ENCODE measurements around the gene DNER.

DNA sequence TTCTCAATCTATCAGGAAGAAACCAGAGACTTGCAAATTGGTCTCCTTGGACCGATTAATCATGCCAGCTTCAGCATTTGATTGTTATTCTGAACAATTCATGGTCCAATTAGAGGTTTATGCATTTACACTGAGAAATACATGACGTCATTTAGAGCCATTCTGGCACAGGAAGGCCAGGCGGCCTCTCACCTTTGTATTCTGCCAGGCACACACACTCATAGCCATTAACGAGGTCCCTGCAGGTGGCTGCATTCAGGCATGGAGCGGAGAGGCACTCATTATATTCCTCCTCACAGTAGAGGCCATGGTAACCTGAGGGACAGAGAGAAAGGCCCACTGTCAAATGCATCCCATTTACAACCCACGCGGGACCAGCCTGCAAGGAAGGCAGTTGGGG lies 296.4 kb downstream of the DNER start:
- TF ChIP-seq, protein P1, sequence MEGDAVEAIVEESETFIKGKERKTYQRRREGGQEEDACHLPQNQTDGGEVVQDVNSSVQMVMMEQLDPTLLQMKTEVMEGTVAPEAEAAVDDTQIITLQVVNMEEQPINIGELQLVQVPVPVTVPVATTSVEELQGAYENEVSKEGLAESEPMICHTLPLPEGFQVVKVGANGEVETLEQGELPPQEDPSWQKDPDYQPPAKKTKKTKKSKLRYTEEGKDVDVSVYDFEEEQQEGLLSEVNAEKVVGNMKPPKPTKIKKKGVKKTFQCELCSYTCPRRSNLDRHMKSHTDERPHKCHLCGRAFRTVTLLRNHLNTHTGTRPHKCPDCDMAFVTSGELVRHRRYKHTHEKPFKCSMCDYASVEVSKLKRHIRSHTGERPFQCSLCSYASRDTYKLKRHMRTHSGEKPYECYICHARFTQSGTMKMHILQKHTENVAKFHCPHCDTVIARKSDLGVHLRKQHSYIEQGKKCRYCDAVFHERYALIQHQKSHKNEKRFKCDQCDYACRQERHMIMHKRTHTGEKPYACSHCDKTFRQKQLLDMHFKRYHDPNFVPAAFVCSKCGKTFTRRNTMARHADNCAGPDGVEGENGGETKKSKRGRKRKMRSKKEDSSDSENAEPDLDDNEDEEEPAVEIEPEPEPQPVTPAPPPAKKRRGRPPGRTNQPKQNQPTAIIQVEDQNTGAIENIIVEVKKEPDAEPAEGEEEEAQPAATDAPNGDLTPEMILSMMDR (IDR thresholded peaks at IDR 0.05; ENCODE audit: low read length) = no peak
- TF ChIP-seq EZH2 (IDR thresholded peaks at IDR 0.05; ENCODE audit: borderline replicate concordance, low read length) = no peak
